Neural cell (in vitro differentiated cells): ENCODE measurements around the gene MPHOSPH9. TPM values are rescaled to one million over a fixed set of nuclear protein-coding genes. Genes with fewer than 3 reads are reported as not detected.
"Not testable (repeated sequence)": the region's sequence is repeated elsewhere in the genome, so short reads cannot be mapped to it uniquely, and the experiment has no call there.

Source experiments
- H2AFZ ChIP-seq: fragments of 200-600, 300-800 bp; sonication (generic), shearing (Covaris generic); 2 replicates; pipeline ENCODE4 v1.6.0; 2014; ENCODE audit warnings: low read depth, mild to moderate bottlenecking, antibody characterized with exemption, low read length, moderate library complexity
- H3F3A ChIP-seq: fragments of 200-600 bp; shearing (Covaris generic); 2 replicates; pipeline ENCODE4 v1.6.1; 2016; ENCODE audit warnings: mild to moderate bottlenecking, moderate library complexity, mixed read lengths, antibody characterized with exemption, low read length; ENCODE audit not compliant: insufficient read depth, poor library complexity, severe bottlenecking
- H3K27ac ChIP-seq: fragments of 200-600, 300-800 bp; sonication (generic), shearing (Covaris generic); 2 replicates; pipeline ENCODE4 v1.5.1; 2014; ENCODE audit warnings: mild to moderate bottlenecking, low read length, moderate library complexity
- H3K27me3 ChIP-seq: fragments of 300-800, 200-600 bp; sonication (generic), shearing (Covaris generic); 2 replicates; pipeline ENCODE4 v1.6.0; 2014; ENCODE audit warnings: mild to moderate bottlenecking, low read depth, low read length, moderate library complexity; ENCODE audit not compliant: insufficient read depth
- H3K36me3 ChIP-seq: fragments of 300-800, 200-600 bp; sonication (generic), shearing (Covaris generic); 2 replicates; pipeline ENCODE4 v1.5.1; 2014; ENCODE audit warnings: mild to moderate bottlenecking, antibody characterized with exemption, low read length, moderate library complexity; ENCODE audit not compliant: insufficient read depth
- H3K4me2 ChIP-seq: fragments of 300-800, 200-600 bp; sonication (generic), shearing (Covaris generic); 2 replicates; pipeline ENCODE4 v1.6.0; 2014; ENCODE audit warnings: mild to moderate bottlenecking, low read length
- H3K4me3 ChIP-seq: fragments of 300-800, 200-600 bp; sonication (generic), shearing (Covaris generic); 2 replicates; pipeline ENCODE4 v1.5.1; 2014; ENCODE audit warnings: mild to moderate bottlenecking, low read length, moderate library complexity
- H3K79me2 ChIP-seq: fragments of 200-600 bp; shearing (Covaris generic); replicated peaks from 2 replicates; pipeline ENCODE4 v1.6.0; 2014; ENCODE audit warnings: mild to moderate bottlenecking, low read length, moderate library complexity; ENCODE audit not compliant: insufficient read depth
- H3K9ac ChIP-seq: fragments of 300-800, 200-600 bp; sonication (generic), shearing (Covaris generic); 2 replicates; pipeline ENCODE4 v1.6.1; 2016; ENCODE audit warnings: mild to moderate bottlenecking, low read length, mixed read lengths
- H3K9me2 ChIP-seq: fragments of 200-600 bp; shearing (Covaris generic); 2 replicates; pipeline ENCODE4 v1.6.1; 2016; ENCODE audit warnings: mild to moderate bottlenecking, low read length, mixed read lengths; ENCODE audit not compliant: insufficient read depth
- H3K9me3 ChIP-seq: fragments of 200-600, 300-800 bp; sonication (generic), shearing (Covaris generic); 2 replicates; pipeline ENCODE4 v1.6.1; 2016; ENCODE audit warnings: mild to moderate bottlenecking, mixed run types, low read length, moderate library complexity, mixed read lengths
- H4K20me1 ChIP-seq: fragments of 200-600 bp; shearing (Covaris generic); 2 replicates; pipeline ENCODE4 v1.6.1; 2016; ENCODE audit warnings: mild to moderate bottlenecking, mixed run types; ENCODE audit not compliant: insufficient read depth
- CTCF ChIP-seq: fragments of 450-650 bp; IDR thresholded peaks from 2 replicates; pipeline ENCODE4 v1.5.1; 2014; ENCODE audit warnings: antibody characterized with exemption, mild to moderate bottlenecking, moderate library complexity; ENCODE audit not compliant: poor library complexity, severe bottlenecking
- EP300 ChIP-seq: fragments of 450-650 bp; conservative IDR thresholded peaks from 2 replicates; pipeline ENCODE4 v1.6.1; 2014; ENCODE audit warnings: antibody characterized with exemption, mild to moderate bottlenecking, moderate library complexity; ENCODE audit not compliant: poor library complexity, severe bottlenecking
- EZH2 ChIP-seq: fragments of 200-600, 300-800 bp; shearing (Covaris generic), sonication (generic); IDR thresholded peaks from 2 replicates; pipeline ENCODE4 v1.6.1; 2014; ENCODE audit warnings: antibody characterized with exemption, low read length, borderline replicate concordance, mild to moderate bottlenecking; ENCODE audit not compliant: insufficient read depth, poor library complexity, severe bottlenecking
- MXI1 ChIP-seq: fragments of 450-650 bp; conservative IDR thresholded peaks from 2 replicates; pipeline ENCODE4 v1.6.1; 2014; ENCODE audit warnings: antibody characterized with exemption, mild to moderate bottlenecking; ENCODE audit not compliant: poor library complexity, severe bottlenecking
- POLR2AphosphoS5 ChIP-seq: IDR thresholded peaks from 2 replicates; pipeline ENCODE4 v1.6.1; 2012
- RAD21 ChIP-seq: fragments of 450-650 bp; conservative IDR thresholded peaks from 2 replicates; pipeline ENCODE4 v1.6.1; 2014; ENCODE audit warnings: antibody characterized with exemption, mild to moderate bottlenecking, moderate library complexity
- REST ChIP-seq: IDR thresholded peaks from 2 replicates; pipeline ENCODE4 v1.6.1; 2012; ENCODE audit warnings: borderline replicate concordance
- SMC3 ChIP-seq: fragments of 450-650 bp; conservative IDR thresholded peaks from 2 replicates; pipeline ENCODE4 v1.6.1; 2014; ENCODE audit warnings: antibody characterized with exemption, mild to moderate bottlenecking, moderate library complexity; ENCODE audit not compliant: poor library complexity
- TAF1 ChIP-seq: IDR thresholded peaks from 2 replicates; pipeline ENCODE4 v1.6.1; 2012; ENCODE audit warnings: low read depth
- polyA plus RNA-seq: library from polyadenylated mRNA; depleted of rRNA; stranded (reverse); fragments of >200 nt; gene quantifications from 2 replicates; pipeline ENCODE4 v1.2.3, GENCODE V29; 2014

The MPHOSPH9 gene
- polyA plus RNA-seq, 1 donor from 2014 or later: 59.1 TPM

GRCh38 chr12:123252365-123252764, 19.4 kb upstream of the MPHOSPH9 start:
- not testable (repeated sequence) for H3K27ac ChIP-seq, H3K79me2 ChIP-seq, H3K36me3 ChIP-seq

GRCh38 chr12:123251403-123252076, 18.6 kb upstream of the MPHOSPH9 start:
- H4K20me1 ChIP-seq: no peaks in the 10 kb centered on the region
- no peak overlapping the region for H3K4me2 ChIP-seq
- H3K9ac ChIP-seq: no peak overlapping the region
- no peak overlapping the region for H3K4me3 ChIP-seq
- H3K27me3 ChIP-seq: no peaks in the 10 kb centered on the region
- H3F3A ChIP-seq: no peaks in the 10 kb centered on the region
- H3K9me2 ChIP-seq: no peaks in the 10 kb centered on the region
- H3K79me2 ChIP-seq: no peaks in the 10 kb centered on the region
- H2AFZ ChIP-seq: no peak overlapping the region
- no peaks in the 10 kb centered on the region for H3K36me3 ChIP-seq
- no peak for TF ChIP-seq POLR2AphosphoS5
- no peak for TF ChIP-seq REST
- no peak for TF ChIP-seq MXI1
- TF ChIP-seq TAF1: no peak
- no peak for TF ChIP-seq SMC3
- TF ChIP-seq EP300: no peak
- no peak for TF ChIP-seq CTCF
- TF ChIP-seq RAD21: no peak
- no peak for TF ChIP-seq EZH2
- no peaks in the 10 kb centered on the region for H3K9me3 ChIP-seq
- H3K27ac ChIP-seq: no peak overlapping the region

More at GRCh38 chr12:123252365-123252764, 19.4 kb upstream of the MPHOSPH9 start:
- H3K9me3 ChIP-seq, H3K9ac ChIP-seq, H2AFZ ChIP-seq, H3K9me2 ChIP-seq, H3K4me2 ChIP-seq, H3K4me3 ChIP-seq, H4K20me1 ChIP-seq, H3F3A ChIP-seq, H3K27me3 ChIP-seq: not testable (repeated sequence)
